HUES48 (cell line): ENCODE data around the gene STMN1.
"Not testable (repeated sequence)": the region's sequence is repeated elsewhere in the genome, so short reads cannot be mapped to it uniquely, and the experiment has no call there.

ENCODE experiments used
- H3K27ac ChIP-seq: one replicate; pipeline ENCODE4 v1.7.0; 2013; ENCODE audit warnings: low read depth, low read length, inconsistent platforms
- H3K27me3 ChIP-seq: 2 replicates; pipeline ENCODE4 v1.6.1; 2013; ENCODE audit warnings: mild to moderate bottlenecking, low read length; ENCODE audit not compliant: control insufficient read depth, insufficient read depth
- H3K36me3 ChIP-seq: 2 replicates; pipeline ENCODE4 v1.6.1; 2013; ENCODE audit warnings: low read length; ENCODE audit not compliant: control insufficient read depth, insufficient read depth
- H3K4me1 ChIP-seq: 2 replicates; pipeline ENCODE4 v1.6.1; 2013; ENCODE audit warnings: mild to moderate bottlenecking, low read length; ENCODE audit not compliant: control insufficient read depth, insufficient read depth
- H3K4me3 ChIP-seq: 2 replicates; pipeline ENCODE4 v1.5.1; 2013; ENCODE audit warnings: mild to moderate bottlenecking, low read depth, low read length
- H3K9ac ChIP-seq: 2 replicates; pipeline ENCODE4 v1.6.1; 2013; ENCODE audit warnings: mild to moderate bottlenecking, low read depth, low read length, moderate library complexity
- H3K9me3 ChIP-seq: 2 replicates; pipeline ENCODE4 v1.6.1; 2013; ENCODE audit warnings: low read length; ENCODE audit not compliant: control insufficient read depth, insufficient read depth

Gene STMN1

DNA sequence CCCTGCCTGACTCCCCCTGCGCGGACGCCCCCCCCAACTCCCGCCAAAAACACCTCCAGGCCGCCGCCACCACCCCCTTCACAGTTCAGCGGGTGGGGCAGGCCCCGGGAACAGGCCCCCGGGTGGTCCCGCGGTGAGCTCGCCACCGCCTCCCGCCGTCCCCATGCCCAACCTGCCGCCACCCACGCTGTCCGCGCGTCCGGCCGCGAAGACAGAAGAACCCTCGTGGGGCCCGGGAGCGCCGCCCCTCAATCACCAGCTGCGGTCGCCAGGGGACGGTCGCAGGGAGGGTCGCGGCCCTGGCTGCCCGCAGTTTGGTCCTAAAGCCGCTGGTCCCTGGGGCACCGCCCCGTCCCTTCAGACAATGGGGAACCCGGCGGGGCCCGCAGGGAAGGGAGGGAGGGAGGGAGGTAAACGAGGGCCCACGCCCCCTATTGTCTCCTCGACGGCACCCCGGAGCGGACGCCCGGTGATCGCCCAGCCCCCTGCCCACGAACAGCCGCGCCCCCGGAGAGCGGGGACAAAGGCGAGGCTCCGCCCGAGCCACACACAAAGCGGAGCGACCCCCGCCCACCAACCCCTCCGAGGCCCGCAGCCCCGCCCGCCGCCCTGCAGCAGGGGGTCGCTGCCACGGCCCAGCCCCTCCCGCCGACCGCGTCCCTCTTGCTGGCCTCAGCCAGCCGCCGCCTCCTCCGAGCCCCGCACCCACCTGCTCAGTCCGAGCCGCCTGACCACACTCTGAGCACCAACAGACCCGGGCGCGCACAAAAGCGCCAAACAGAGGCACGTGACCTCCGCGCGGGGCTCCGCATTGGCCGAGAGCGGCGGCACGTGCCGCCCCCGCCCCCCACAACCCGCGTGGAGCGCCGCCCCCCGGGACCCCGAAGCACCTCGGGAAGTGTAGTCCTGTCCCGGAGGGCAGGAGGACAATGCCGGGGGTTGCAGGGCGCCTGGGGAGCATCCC lies at the start of gene STMN1:
STMN1 (minus strand) TSS at position 740 of the 964 bp plus-strand sequence. CDS start 1,743 bp downstream, outside the sequence.
- Histone ChIP-seq H3K9ac (peak within 1 kb of the TSS; percentile 91), H3K9me3 (no peaks in the 10 kb centered on the region), H3K27me3 (no peaks in the 10 kb centered on the region), H3K4me1 (peaks cover 23% of the 10 kb centered on the region), H3K27ac (peak within 1 kb of the TSS; percentile 96), H3K4me3 (peak within 1 kb of the TSS; percentile 77), H3K36me3 (peaks cover 36% of the 10 kb centered on the region)

DNA sequence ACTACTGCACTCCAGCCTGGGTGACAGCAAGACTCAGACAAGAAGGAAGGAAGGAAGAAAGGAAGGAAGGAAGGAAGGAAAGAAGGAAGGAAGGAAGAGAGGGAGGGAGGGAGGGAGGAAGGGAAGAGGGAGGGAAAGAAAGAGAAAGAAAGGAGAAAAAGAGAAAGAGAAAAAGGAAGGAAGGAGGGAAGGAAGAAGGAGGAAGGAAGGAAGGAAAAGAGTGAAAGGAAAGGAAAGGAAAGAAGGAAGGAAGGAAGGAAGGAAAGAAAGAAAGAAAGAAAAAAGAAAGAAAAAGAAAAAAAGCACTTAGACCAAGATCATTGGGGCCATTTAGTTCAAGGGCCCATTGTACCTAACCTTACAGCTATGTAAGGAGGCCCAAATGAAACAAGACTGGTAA lies 49.3 kb upstream of the STMN1 start:
- Histone ChIP-seq H3K36me3 (peaks cover 9% of the 10 kb centered on the region; the same call in 1 of the 2 replicates), H3K9ac (no peak overlapping the region), H3K27me3 (no peaks in the 10 kb centered on the region), H3K4me3 (no peak overlapping the region), H3K9me3 (no peaks in the 10 kb centered on the region), H3K4me1 (peaks cover 6% of the 10 kb centered on the region; the same call in 1 of the 2 replicates), H3K27ac (no peak overlapping the region)

DNA sequence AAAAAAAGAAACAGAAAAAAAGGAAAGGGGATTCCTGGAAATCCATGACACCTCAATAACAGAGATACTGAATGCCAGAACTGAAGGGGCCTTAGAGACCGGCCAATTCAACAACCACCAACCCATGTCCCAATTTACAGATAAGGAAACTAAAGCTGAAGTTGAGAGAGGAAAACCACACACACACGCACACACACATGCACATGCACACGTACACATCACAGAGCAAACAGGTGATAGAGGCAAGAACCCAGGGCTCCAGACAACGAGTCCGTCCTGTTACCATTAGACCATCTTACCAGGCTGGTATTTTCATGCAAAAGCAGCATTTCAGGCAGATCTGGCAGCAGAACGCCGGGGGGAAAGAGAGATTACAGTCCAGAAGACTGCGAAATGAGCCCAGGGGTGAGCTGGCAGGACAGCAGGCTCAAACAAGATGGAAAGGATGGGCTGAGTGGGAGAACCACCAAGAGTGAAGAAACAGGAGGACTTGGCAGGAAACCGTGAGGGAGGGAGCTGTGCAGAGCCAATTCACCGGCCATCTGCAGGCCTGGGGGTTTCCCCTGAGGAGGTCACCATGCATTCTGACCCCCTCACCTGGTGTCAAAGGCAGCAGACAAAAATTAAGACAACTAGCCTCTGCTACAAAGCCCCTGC lies 48.2 kb upstream of the STMN1 start:
- H3K4me1 ChIP-seq = peaks cover 6% of the 10 kb centered on the region; the same call in 1 of the 2 replicates
- H3K36me3 ChIP-seq = peaks cover 3% of the 10 kb centered on the region; the same call in 1 of the 2 replicates
- no peak overlapping the region for H3K4me3 ChIP-seq
- no peaks in the 10 kb centered on the region for H3K9me3 ChIP-seq
- no peaks in the 10 kb centered on the region for H3K27me3 ChIP-seq
- H3K9ac ChIP-seq = no peak overlapping the region
- no peak overlapping the region for H3K27ac ChIP-seq

DNA sequence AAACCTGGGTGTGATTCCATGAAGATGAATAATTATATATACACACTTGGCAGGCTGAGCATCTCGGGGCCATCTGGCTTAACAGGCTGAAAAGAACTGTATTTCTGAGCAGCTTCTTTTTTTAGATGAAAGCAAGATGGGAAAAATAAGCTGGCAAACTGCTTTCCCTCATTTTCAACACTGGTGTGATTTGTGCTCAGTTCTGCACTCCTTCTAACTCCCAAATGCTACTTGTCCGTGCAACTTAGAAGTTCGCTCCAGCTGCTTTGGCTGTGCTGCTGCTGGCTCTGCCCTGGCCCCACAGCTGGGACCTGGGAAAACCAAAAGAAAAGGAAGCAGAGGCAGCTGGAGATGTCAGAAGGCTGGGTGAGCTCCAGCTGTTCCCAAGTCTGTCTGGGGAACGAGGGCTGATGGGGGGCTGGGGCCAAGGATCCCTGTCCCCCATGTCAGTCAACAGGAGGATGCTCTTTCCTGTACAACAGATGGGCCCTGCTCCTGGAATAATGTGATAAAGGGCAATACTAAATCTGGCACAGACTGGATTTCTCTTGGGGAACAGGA lies 46.7 kb upstream of the STMN1 start:
- no peaks in the 10 kb centered on the region for H3K36me3 ChIP-seq
- H3K27me3 ChIP-seq = no peaks in the 10 kb centered on the region
- no peak overlapping the region for H3K9ac ChIP-seq
- no peaks in the 10 kb centered on the region for H3K9me3 ChIP-seq
- no peak overlapping the region for H3K4me3 ChIP-seq
- H3K27ac ChIP-seq = no peak overlapping the region
- peaks cover 6% of the 10 kb centered on the region; the same call in 1 of the 2 replicates for H3K4me1 ChIP-seq

DNA sequence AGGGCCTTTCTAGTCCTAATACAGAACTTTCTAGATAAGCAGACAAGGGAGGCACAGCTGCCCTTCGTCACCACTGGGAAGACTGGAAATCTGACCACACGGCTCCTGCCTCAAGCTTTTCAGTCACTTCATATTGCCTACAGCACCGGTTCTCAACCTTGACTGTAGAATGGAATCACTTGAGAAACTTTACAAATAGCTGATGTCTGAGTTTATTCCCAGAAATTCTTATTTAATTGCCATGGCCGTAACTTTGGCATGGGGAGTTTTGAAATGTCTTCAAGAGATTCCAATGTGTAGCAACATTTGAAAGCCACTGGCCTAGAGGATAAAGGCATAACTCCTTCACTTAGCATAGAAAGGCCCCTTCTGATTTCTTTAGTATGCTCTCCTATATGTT lies 42.4 kb upstream of the STMN1 start:
- Histone ChIP-seq H3K9me3 (no peaks in the 10 kb centered on the region), H3K4me1 (no peaks in the 10 kb centered on the region), H3K27me3 (no peaks in the 10 kb centered on the region), H3K9ac (no peak overlapping the region), H3K36me3 (no peaks in the 10 kb centered on the region), H3K4me3 (no peak overlapping the region), H3K27ac (no peak overlapping the region)

DNA sequence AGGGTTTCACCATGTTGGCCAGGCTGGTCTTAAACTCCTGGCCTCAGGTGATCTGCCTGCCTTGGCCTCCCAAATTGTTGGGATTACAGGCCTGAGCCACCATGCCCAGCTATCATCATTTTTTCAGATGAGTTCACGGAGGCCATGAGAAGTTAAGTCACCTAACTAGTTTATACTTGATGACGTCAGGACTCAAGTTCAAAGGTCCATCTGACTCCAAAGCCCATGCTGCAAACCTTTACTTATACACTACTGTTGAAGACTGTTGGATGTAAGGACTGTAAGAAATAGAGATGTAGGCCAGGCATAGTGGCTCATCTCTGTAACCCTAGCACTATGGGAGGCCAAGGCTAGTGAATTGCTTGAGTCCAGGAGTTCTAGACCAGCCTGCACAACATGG lies 40.8 kb upstream of the STMN1 start:
- no peaks in the 10 kb centered on the region for H3K36me3 ChIP-seq
- no peak overlapping the region for H3K27ac ChIP-seq
- H3K9me3 ChIP-seq = no peaks in the 10 kb centered on the region
- H3K27me3 ChIP-seq = no peaks in the 10 kb centered on the region
- H3K9ac ChIP-seq = no peak overlapping the region
- H3K4me3 ChIP-seq = no peak overlapping the region
- H3K4me1 ChIP-seq = no peaks in the 10 kb centered on the region

DNA sequence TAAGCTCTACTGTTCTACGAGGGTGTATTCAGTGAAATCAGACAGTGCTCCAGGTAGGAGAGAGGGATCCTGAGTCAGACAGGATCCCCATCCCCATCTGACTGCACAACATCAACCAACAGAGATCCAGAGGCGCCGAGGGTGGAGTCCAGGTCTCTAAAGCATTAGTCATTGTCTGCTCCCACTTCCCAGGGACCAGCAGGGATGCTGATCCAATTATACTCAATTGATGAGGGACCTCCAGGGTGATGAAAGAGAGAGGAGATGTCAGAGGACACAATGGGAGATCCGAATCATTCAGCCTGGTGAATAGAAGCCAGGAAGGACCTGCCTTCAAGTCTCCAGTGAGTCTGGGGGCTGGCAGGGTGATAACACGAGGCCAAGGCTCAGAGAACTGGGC lies 39.5 kb upstream of the STMN1 start:
- H3K4me3 ChIP-seq = no peak overlapping the region
- no peaks in the 10 kb centered on the region for H3K9me3 ChIP-seq
- no peaks in the 10 kb centered on the region for H3K4me1 ChIP-seq
- no peak overlapping the region for H3K27ac ChIP-seq
- no peak overlapping the region for H3K9ac ChIP-seq
- H3K36me3 ChIP-seq = no peaks in the 10 kb centered on the region
- H3K27me3 ChIP-seq = no peaks in the 10 kb centered on the region

DNA sequence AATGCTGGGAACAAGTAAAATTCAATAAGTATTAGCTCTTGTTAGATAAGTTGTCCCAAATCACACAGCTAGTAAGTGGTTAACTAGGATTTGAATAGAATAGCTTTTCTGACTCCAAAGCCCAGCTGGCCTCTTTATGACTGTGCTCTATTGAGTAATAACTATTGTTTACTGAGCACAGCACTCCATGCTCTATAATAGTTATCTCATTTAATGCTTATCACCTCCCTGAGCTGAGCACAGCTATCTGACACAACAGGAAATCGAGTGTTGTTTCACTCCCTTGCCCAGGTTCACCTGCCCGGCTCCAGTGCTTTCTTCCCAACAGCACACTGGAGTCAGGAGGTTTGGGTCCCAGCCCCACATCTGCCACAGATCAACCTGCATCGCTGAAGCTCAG lies 38.8 kb upstream of the STMN1 start:
- H3K27ac ChIP-seq = no peak overlapping the region
- no peaks in the 10 kb centered on the region for H3K4me1 ChIP-seq
- H3K36me3 ChIP-seq = no peaks in the 10 kb centered on the region
- no peak overlapping the region for H3K9ac ChIP-seq
- H3K27me3 ChIP-seq = no peaks in the 10 kb centered on the region
- H3K9me3 ChIP-seq = no peaks in the 10 kb centered on the region
- H3K4me3 ChIP-seq = no peak overlapping the region

DNA sequence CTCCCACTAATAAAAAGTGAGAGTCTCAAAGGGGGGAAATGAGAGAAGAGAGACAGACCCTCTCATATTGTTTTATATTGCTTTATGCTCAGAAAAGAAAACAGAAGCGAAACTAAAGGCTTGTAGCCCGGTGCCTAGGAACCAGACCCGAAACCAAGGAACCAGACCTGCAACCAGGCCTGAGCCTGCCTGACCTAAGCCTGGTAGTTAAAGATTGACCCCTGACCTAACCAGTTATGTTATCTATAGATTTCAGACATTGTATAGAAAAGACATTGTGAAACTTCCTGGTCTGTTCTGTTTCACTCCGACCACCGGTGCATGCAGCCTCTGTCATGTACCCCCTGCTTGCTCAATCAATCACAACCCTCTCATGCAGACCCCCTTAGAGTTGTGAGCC lies 37.3 kb upstream of the STMN1 start:
- H3K27ac ChIP-seq, H3K9me3 ChIP-seq, H3K4me3 ChIP-seq, H3K36me3 ChIP-seq, H3K9ac ChIP-seq, H3K4me1 ChIP-seq, H3K27me3 ChIP-seq: not testable (repeated sequence)

DNA sequence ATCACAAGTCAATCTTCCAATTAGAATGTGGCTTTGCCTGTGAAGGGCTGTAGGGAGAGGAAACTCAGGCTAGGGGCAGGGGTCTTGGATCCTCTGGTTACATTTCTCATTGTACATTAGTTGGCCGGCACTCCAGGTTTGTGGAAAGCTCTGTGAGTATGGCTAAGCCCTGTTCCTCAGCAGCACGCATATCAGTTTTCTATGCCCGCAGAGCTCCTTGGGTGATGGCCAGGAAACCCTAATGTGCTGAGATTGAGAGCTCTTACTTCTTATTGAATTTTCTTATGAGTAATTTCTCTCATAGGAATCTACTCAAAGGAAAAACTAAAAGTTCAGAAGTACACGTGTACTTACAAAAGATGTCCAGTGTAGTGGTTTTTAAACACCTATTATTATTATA lies 30.7 kb upstream of the STMN1 start:
- Histone ChIP-seq H3K9ac (no peak overlapping the region), H3K4me3 (no peak overlapping the region), H3K27ac (no peak overlapping the region), H3K4me1 (no peaks in the 10 kb centered on the region), H3K36me3 (no peaks in the 10 kb centered on the region), H3K27me3 (no peaks in the 10 kb centered on the region), H3K9me3 (no peaks in the 10 kb centered on the region)
